AG04449 (cell line): ENCODE data around the gene USP47.

Source experiments
- CTCF ChIA-PET: fragments of 350-600 bp; formaldehyde crosslinking; extraction: SDS; loops from one replicate; lab custom pipeline; 2021; ENCODE audit warnings: antibody characterized with exemption; lab: Yijun Ruan, JAX
- POLR2A ChIA-PET: fragments of 400-600, 350-600 bp; formaldehyde crosslinking; extraction: SDS; loops from one replicate; lab custom pipeline; 2020; ENCODE audit warnings: antibody characterized with exemption, inconsistent platforms; lab: Yijun Ruan, JAX
- DNase-seq: peaks from one replicate; pipeline ENCODE4 v3.0.0-alpha.2; 2010; ENCODE audit warnings: low read depth, low spot score
- H3K4me3 ChIP-seq: 2 replicates; pipeline ENCODE4 v1.5.1; 2011; ENCODE audit warnings: low read depth, mild to moderate bottlenecking, control low read depth, low read length
- CTCF ChIP-seq: IDR thresholded peaks from one replicate; pipeline ENCODE4 v1.5.1; 2011; ENCODE audit warnings: mild to moderate bottlenecking, moderate library complexity, low read length, control low read depth, inconsistent platforms; ENCODE audit not compliant: insufficient read depth; ENCODE audit errors: missing control alignments

The USP47 gene

GRCh38 chr11:11988681-11989261, 147.0 kb downstream of the USP47 start:
- TF ChIP-seq CTCF = no peak
- POLR2A ChIA-PET = interaction anchor here (0.7 kb wide), 1 partner anchor 9 kb away, joined by 4 read pairs; no protein-coding TSS in a partner anchor
- CTCF ChIA-PET = interaction anchor here (0.6 to 2.0 kb wide), 4 partner anchors 9 to 42 kb away, joined by 3 to 18 read pairs (median 4); no protein-coding TSS in a partner anchor
- no peak overlapping the region for H3K4me3 ChIP-seq
- DNase-seq = no peak

DNA sequence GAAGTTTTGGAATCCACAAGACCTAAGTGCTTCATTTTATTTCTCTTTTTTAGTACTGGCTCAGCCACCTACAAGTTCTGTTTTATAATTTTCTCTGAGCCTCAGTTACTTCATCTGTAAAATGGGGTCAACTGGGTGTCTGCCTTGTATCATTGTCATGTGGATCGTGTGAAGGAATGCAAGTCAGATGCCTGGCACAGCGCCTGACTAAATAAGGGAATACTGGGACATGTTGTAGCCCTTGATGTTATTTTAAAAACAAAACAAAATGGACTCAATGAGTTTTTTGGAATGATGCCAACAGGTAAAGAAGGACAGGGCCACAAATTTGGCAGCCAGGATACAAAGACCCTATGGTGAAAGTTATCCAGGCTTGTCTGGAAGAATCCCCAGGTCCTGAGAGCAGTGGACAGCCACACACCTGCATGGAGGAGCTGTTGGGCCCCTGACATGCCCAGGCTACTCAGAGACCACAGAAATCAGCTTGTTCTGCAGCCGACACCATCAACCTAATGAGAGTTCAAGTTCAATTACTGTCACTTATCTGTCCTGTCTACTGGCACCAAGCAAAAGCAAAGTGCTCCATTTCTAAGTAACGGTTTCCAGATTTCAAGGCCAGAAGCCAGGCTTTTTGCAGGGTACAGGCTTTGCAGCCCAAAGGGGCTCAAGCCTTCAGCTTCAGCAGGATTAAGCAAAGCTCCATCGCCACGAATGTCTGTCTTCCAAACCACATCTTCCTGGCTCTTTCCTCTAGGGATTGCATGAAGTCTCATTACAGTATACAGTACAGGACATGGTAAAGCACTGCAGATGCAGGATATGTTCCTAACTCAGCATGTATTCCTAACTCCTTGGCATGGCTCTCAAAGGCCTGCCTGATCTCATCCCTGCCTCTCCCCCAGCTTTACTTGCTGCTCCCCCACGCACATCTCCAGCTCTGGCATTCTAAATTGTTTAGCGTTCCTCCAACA, 148.3 kb downstream of the USP47 start:
- DNase-seq = no peak
- CTCF ChIA-PET = interaction anchor here (1.3 to 1.9 kb wide), 3 partner anchors 15 to 291 kb away, joined by 4 to 5 read pairs (median 5); no protein-coding TSS in a partner anchor
- H3K4me3 ChIP-seq = no peak overlapping the region
- TF ChIP-seq CTCF = no peak
- POLR2A ChIA-PET = interaction anchor here (0.6 to 1.0 kb wide), 3 partner anchors 19 to 512 kb away, joined by 3 to 4 read pairs (median 4); partner anchors contain the start of gene DKK3

GRCh38 chr11:11992257-11993212, 150.8 kb downstream of the USP47 start:
- ChIA-PET POLR2A (no interaction called here), CTCF (interaction anchor here (1.0 to 1.5 kb wide), 3 partner anchors 13 to 195 kb away, joined by 3 to 6 read pairs (median 3); no protein-coding TSS in a partner anchor)
- no peak for TF ChIP-seq CTCF
- H3K4me3 ChIP-seq = no peak overlapping the region
- no peak for DNase-seq

- no peak for DNase-seq
- POLR2A ChIA-PET = interaction anchor here (0.8 kb wide), 1 partner anchor 11 kb away, joined by 3 read pairs; no protein-coding TSS in a partner anchor
Observed at GRCh38 chr11:11993839-11994238, 152.1 kb downstream of the USP47 start.

More at GRCh38 chr11:11993839-11994238, 152.1 kb downstream of the USP47 start:
- no peak for TF ChIP-seq CTCF
- CTCF ChIA-PET = interaction anchor here (1.0 to 3.0 kb wide), 3 partner anchors 11 to 17 kb away, joined by 3 to 14 read pairs (median 6); no protein-coding TSS in a partner anchor
- H3K4me3 ChIP-seq = peak overlapping the region; percentile 8; the same call in 1 of the 2 replicates
